Measurements from ENCODE around the gene DUOX1. TPM values are rescaled to one million over a fixed set of nuclear protein-coding genes. Genes with fewer than 3 reads are reported as not detected.
A peak's percentile ranks its signal among the peaks of the same experiment; 100 is the strongest.

The DUOX1 gene
- total RNA-seq, 1 experiment from 2014 or later, result not detected

DNA sequence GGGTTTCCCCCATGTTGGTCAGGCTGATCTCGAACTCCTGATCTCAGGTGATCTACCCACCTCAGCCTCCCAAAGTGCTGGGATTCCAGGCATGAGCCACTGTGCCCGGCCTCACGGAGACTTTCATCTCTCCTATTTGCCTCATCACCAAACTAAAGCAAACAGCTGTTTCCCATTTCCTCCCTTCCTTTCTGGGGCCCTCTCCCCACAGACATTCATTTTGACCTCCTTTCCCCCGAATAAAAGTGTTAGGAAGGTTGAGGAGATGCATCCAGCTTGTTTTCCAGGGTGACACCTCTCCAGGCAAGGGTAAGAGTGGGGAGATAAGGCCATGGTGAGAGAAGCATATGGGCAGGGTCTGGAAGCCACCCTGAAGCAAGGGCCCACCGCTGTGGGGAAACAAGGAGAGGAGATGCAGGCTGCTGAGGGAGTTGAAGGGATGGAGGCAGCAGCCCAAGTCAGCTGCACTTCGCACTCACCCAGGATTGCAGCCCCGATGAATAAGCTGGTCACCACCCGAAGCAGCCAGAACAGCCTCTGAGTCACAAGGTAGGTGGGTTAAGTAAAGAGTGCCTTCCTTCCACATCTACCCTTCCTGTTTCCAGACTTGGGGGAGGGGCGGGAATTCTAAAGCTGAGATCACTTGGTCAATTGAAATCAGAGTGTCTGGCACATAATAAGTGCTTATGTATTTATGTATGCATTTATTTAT lies 7.9 kb upstream of the DUOX1 start:
- no peak overlapping the region for H2AFZ ChIP-seq
- TF ChIP-seq EZH2 (IDR thresholded peaks at IDR 0.05; ENCODE audit: low read depth), result no peak
- TF ChIP-seq, protein P1, sequence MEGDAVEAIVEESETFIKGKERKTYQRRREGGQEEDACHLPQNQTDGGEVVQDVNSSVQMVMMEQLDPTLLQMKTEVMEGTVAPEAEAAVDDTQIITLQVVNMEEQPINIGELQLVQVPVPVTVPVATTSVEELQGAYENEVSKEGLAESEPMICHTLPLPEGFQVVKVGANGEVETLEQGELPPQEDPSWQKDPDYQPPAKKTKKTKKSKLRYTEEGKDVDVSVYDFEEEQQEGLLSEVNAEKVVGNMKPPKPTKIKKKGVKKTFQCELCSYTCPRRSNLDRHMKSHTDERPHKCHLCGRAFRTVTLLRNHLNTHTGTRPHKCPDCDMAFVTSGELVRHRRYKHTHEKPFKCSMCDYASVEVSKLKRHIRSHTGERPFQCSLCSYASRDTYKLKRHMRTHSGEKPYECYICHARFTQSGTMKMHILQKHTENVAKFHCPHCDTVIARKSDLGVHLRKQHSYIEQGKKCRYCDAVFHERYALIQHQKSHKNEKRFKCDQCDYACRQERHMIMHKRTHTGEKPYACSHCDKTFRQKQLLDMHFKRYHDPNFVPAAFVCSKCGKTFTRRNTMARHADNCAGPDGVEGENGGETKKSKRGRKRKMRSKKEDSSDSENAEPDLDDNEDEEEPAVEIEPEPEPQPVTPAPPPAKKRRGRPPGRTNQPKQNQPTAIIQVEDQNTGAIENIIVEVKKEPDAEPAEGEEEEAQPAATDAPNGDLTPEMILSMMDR (conservative IDR thresholded peaks at IDR 0.05), result no peak

DNA sequence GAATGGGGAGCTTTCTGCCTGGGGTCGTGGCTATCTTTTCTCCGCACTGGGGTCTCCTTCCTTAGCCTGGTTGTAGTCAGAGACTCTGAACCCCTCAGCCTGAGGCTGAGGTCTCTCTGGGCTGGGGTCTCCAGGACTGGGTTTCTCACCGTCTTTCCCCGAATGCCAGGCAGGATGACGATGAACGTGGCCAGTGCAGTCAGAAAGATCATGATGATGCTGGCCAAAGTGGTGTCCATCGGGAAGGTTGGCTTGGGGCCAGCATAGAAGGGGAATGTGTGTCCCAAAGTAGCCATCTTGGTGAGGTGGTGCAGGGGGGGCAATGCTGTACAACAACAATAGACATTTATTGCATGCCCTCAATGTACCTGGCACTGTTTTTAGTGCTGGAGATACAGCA lies 7.1 kb upstream of the DUOX1 start:
- no peaks in the 10 kb centered on the region for H3K79me2 ChIP-seq (ENCODE audit: low read depth)
- H3K4me1 ChIP-seq (replicated peaks; ENCODE audit: insufficient read depth), result peaks cover 15% of the 10 kb centered on the region; the same call in 1 of the 2 replicates
- H4K20me1 ChIP-seq (ENCODE audit: insufficient read depth), result no peaks in the 10 kb centered on the region
- no peaks in the 10 kb centered on the region for H3F3A ChIP-seq (ENCODE audit: insufficient read depth, low read depth)
- no peaks in the 10 kb centered on the region for H3K9me2 ChIP-seq (ENCODE audit: insufficient read depth)
- TF ChIP-seq, protein P1 (conservative IDR thresholded peaks at IDR 0.05), result no peak
- TF ChIP-seq EZH2 (IDR thresholded peaks at IDR 0.05; ENCODE audit: low read depth), result no peak
- CTCF ChIA-PET, result interaction anchor here (0.9 to 3.8 kb wide), 2 partner anchors 15 to 40 kb away, joined by 6 to 11 read pairs; no protein-coding TSS in a partner anchor
- no peak overlapping the region for H3K4me3 ChIP-seq
- POLR2A ChIA-PET (ENCODE audit: unreplicated experiment), result interaction anchor here (0.6 kb wide), 1 partner anchor 36 kb away, joined by 3 read pairs; no protein-coding TSS in a partner anchor
- no peaks in the 10 kb centered on the region for H3K9me3 ChIP-seq (ENCODE audit: insufficient read depth, low read depth)
- no peaks in the 10 kb centered on the region for H3K36me3 ChIP-seq (ENCODE audit: low read depth)
- no peak overlapping the region for H2AFZ ChIP-seq
- DNase-seq, result no peak
- no peak overlapping the region for H3K4me2 ChIP-seq
- H3K27me3 ChIP-seq (ENCODE audit: insufficient read depth, low read depth), result no peaks in the 10 kb centered on the region
- intact Hi-C loops (cut with micrococcal nuclease; ENCODE audit: unreplicated experiment), result loop anchor here (10.0 kb wide), 1 partner anchor 492 kb away; no protein-coding TSS in a partner anchor
- H3K27ac ChIP-seq, result no peak overlapping the region
- BruUV-seq (replicated peaks), result no TSS peak

More for the DNA sequence above, 7.9 kb upstream of the DUOX1 start:
- Histone ChIP-seq H3F3A (ENCODE audit: insufficient read depth, low read depth) (no peaks in the 10 kb centered on the region), H3K9me3 (ENCODE audit: insufficient read depth, low read depth) (no peaks in the 10 kb centered on the region), H3K27ac (no peak overlapping the region), H3K79me2 (ENCODE audit: low read depth) (no peaks in the 10 kb centered on the region), H4K20me1 (ENCODE audit: insufficient read depth) (no peaks in the 10 kb centered on the region), H3K36me3 (ENCODE audit: low read depth) (no peaks in the 10 kb centered on the region), H3K4me2 (peak overlapping the region; percentile 42), H3K4me1 (replicated peaks; ENCODE audit: insufficient read depth) (peaks cover 15% of the 10 kb centered on the region; the same call in 1 of the 2 replicates), H3K4me3 (no peak overlapping the region), H3K9me2 (ENCODE audit: insufficient read depth) (no peaks in the 10 kb centered on the region), H3K27me3 (ENCODE audit: insufficient read depth, low read depth) (no peaks in the 10 kb centered on the region)
- CTCF ChIA-PET, result interaction anchor here (3.8 kb wide), 1 partner anchor 41 kb away, joined by 11 read pairs; no protein-coding TSS in a partner anchor
- intact Hi-C loops (cut with micrococcal nuclease; ENCODE audit: unreplicated experiment), result loop anchor here (10.0 kb wide), 1 partner anchor 493 kb away; no protein-coding TSS in a partner anchor
- peak; percentile 40 to 64 for DNase-seq
- POLR2A ChIA-PET (ENCODE audit: unreplicated experiment), result no interaction called here
- BruUV-seq (replicated peaks), result no TSS peak

DNA sequence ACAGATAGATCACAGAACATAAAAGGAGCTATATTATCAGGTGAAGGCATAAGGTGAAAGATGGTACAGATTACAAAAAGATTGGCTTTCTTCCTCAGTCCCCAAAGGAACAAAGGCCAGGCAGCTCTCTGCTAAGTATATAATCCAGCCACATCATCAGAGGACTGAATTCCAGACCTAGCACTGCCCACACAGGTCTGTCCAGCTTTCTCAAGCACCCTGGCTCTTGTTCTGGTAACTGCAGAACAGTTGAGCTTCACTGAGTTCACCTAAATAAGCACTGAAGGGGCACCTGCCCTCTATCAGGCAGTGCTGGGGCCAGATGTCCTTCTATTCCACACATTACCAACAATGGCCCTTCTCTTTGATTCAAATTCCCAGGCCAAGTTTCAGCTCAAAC lies 6.4 kb upstream of the DUOX1 start:
- H3K27ac ChIP-seq, result no peak overlapping the region
- no peaks in the 10 kb centered on the region for H3K79me2 ChIP-seq (ENCODE audit: low read depth)
- H3K9me3 ChIP-seq (ENCODE audit: insufficient read depth, low read depth), result no peaks in the 10 kb centered on the region
- no peak overlapping the region for H2AFZ ChIP-seq
- ChIA-PET POLR2A (ENCODE audit: unreplicated experiment) (interaction anchor here (0.6 kb wide), 2 partner anchors 35 to 1363 kb away, joined by 3 to 4 read pairs; no protein-coding TSS in a partner anchor), CTCF (interaction anchor here (0.9 to 3.8 kb wide), 2 partner anchors 15 to 40 kb away, joined by 6 to 11 read pairs; no protein-coding TSS in a partner anchor)
- H3K4me3 ChIP-seq, result no peak overlapping the region
- H4K20me1 ChIP-seq (ENCODE audit: insufficient read depth), result no peaks in the 10 kb centered on the region
- no peaks in the 10 kb centered on the region for H3K36me3 ChIP-seq (ENCODE audit: low read depth)
- H3K9me2 ChIP-seq (ENCODE audit: insufficient read depth), result no peaks in the 10 kb centered on the region
- DNase-seq, result peak in 1 of 2 experiments; percentile 39
- peaks cover 15% of the 10 kb centered on the region; the same call in 1 of the 2 replicates for H3K4me1 ChIP-seq (replicated peaks; ENCODE audit: insufficient read depth)
- H3K4me2 ChIP-seq, result no peak overlapping the region
- H3K27me3 ChIP-seq (ENCODE audit: insufficient read depth, low read depth), result no peaks in the 10 kb centered on the region
- intact Hi-C loops (cut with micrococcal nuclease; ENCODE audit: unreplicated experiment), result loop anchor here (10.0 kb wide), 1 partner anchor 491 kb away; no protein-coding TSS in a partner anchor
- BruUV-seq (replicated peaks), result no TSS peak
- no peak for TF ChIP-seq EZH2 (IDR thresholded peaks at IDR 0.05; ENCODE audit: low read depth)
- TF ChIP-seq, protein P1 (conservative IDR thresholded peaks at IDR 0.05), result no peak
- no peaks in the 10 kb centered on the region for H3F3A ChIP-seq (ENCODE audit: insufficient read depth, low read depth)

Measured in PC-9 (cell line).